Peyer's patch (tissue), 4 donors: Measurements from ENCODE around the gene FZD4. TPM values are rescaled to one million over a fixed set of nuclear protein-coding genes. Genes with fewer than 3 reads are reported as not detected.
"Not testable (repeated sequence)": the region's sequence is repeated elsewhere in the genome, so short reads cannot be mapped to it uniquely, and the experiment has no call there.

Experiments
- DNase-seq, 3 donors: peaks; one replicate each; pipeline ENCODE4 v3.0.0-alpha.2; 2017 to 2019
- H3K27ac ChIP-seq, 4 donors: fragments of 200-600 bp; sonication (generic); one replicate each; pipeline ENCODE4 v1.5.1; 2016 to 2019
- H3K27me3 ChIP-seq, 2 donors: fragments of 200-600 bp; sonication (generic); one replicate each; pipeline ENCODE4 v1.5.1; 2019
- H3K36me3 ChIP-seq, 3 donors: fragments of 200-600 bp; sonication (generic); one replicate each; pipeline ENCODE4 v1.5.1; 2016 to 2019
- H3K4me1 ChIP-seq, 4 donors: fragments of 200-600 bp; sonication (generic); one replicate each; pipeline ENCODE4 v1.5.1; 2016 to 2019
- H3K4me3 ChIP-seq, 4 donors: fragments of 200-600 bp; sonication (generic); 1 replicate in 3 of 4; 2 replicates in 1 of 4; pipeline ENCODE4 v1.5.1; 2016 to 2019; ENCODE audit warnings: mild to moderate bottlenecking in 1 of 4
- H3K9me3 ChIP-seq, 4 donors: fragments of 200-600 bp; sonication (generic); one replicate each; pipeline ENCODE4 v1.5.1; 2016 to 2019; ENCODE audit warnings: mild to moderate bottlenecking in 1 of 4
- POLR2A ChIP-seq, 2 donors: fragments of 450-650 bp; IDR thresholded peaks; one replicate each; pipeline ENCODE4 v1.5.1; 2017; ENCODE audit warnings: antibody characterized with exemption in 2 of 2, mild to moderate bottlenecking in 2 of 2, moderate library complexity in 2 of 2
- total RNA-seq, 4 donors: library from RNA; depleted of rRNA; stranded (reverse); fragments of >200 nt; gene quantifications; one replicate each; pipeline ENCODE4 v1.1.0, GENCODE V29; 2016
- TF ChIP-seq, protein P1 (sequence below), 6 experiments: fragments of 450-650 bp in 4 of 6; fragments of 200-600 bp in 2 of 6; sonication (generic) in 1 of 6; IDR thresholded peaks; one replicate each; pipeline ENCODE4 v1.5.1; 2017 to 2019; ENCODE audit warnings: antibody characterized with exemption in 6 of 6, mild to moderate bottlenecking in 3 of 6, moderate library complexity in 1 of 6

FZD4 gene
- total RNA-seq, 4 donors from 2014 or later = 5.4 to 11.6 (median 8.7) TPM

DNA sequence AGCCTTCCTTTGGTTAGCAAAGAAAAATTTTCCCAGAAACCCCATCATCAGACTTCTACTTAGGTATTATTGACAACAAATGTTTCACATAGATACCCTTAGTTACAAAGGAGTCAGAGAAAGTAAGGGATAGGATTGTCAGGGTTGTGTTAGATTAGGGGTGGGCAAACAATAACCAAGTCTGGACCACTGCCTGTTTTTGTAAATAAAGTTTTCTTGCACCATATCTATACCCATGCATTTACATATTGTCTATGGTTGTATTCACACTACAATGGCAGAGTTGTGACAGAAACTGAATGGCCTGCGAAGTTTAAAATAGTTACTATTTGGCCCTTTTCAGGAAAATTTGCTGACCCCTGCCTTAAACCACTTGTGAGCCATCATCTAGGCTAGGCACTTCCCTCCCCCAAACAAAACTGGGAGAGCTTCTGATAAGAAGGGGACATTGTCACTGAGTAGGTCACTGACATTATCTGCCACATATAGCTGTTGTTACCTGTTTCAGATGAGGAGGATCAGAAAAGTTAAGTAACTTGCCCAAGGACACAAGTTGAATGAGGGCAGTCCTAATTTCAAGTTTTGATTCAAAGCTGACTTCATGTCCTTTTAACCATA, 41.9 kb upstream of the FZD4 start:
- Histone ChIP-seq H3K27ac (no peak overlapping the region), H3K9me3 (no peaks in the 10 kb centered on the region), H3K4me3 (no peak overlapping the region), H3K27me3 (no peaks in the 10 kb centered on the region), H3K4me1 (no peaks in the 10 kb centered on the region), H3K36me3 (no peaks in the 10 kb centered on the region)
- DNase-seq = no peak
- TF ChIP-seq, protein P1, sequence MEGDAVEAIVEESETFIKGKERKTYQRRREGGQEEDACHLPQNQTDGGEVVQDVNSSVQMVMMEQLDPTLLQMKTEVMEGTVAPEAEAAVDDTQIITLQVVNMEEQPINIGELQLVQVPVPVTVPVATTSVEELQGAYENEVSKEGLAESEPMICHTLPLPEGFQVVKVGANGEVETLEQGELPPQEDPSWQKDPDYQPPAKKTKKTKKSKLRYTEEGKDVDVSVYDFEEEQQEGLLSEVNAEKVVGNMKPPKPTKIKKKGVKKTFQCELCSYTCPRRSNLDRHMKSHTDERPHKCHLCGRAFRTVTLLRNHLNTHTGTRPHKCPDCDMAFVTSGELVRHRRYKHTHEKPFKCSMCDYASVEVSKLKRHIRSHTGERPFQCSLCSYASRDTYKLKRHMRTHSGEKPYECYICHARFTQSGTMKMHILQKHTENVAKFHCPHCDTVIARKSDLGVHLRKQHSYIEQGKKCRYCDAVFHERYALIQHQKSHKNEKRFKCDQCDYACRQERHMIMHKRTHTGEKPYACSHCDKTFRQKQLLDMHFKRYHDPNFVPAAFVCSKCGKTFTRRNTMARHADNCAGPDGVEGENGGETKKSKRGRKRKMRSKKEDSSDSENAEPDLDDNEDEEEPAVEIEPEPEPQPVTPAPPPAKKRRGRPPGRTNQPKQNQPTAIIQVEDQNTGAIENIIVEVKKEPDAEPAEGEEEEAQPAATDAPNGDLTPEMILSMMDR (IDR thresholded peaks at IDR 0.05) = no peak
- TF ChIP-seq POLR2A (IDR thresholded peaks at IDR 0.05) = no peak

DNA sequence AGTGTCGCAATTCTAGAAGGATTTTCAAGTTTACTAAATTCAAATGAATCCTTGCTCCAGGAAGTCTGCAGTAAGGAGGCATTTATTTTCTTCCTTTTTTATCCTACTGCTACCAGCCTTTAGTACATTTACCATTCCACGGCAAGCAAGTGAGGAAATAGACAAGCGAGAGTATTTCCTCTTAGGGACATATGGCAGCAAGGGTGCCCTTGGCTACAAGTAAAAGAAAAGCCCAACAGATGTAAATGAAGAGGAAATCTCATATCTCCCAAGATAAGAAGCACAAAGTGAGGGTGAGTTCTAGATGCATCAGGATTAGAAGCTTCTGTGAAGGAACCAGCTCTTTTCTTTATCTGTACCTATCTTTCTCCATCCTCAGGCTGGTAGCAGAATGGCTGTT, 37.8 kb upstream of the FZD4 start:
- H3K4me1 ChIP-seq = no peaks in the 10 kb centered on the region
- no peak overlapping the region for H3K27ac ChIP-seq
- DNase-seq = no peak
- TF ChIP-seq POLR2A (IDR thresholded peaks at IDR 0.05) = no peak
- TF ChIP-seq, protein P1 (IDR thresholded peaks at IDR 0.05) = no peak
- H3K36me3 ChIP-seq = no peaks in the 10 kb centered on the region
- H3K4me3 ChIP-seq = no peak overlapping the region
- H3K27me3 ChIP-seq = no peaks in the 10 kb centered on the region
- H3K9me3 ChIP-seq = no peaks in the 10 kb centered on the region

- DNase-seq, H3K4me1 ChIP-seq, H3K9me3 ChIP-seq, H3K27ac ChIP-seq, H3K27me3 ChIP-seq, H3K36me3 ChIP-seq, H3K4me3 ChIP-seq: not testable (repeated sequence)
Measured at GRCh38 chr11:86992340-86992739, 37.1 kb upstream of the FZD4 start.

- Histone ChIP-seq H3K36me3 (no peaks in the 10 kb centered on the region), H3K4me1 (no peaks in the 10 kb centered on the region), H3K9me3 (no peaks in the 10 kb centered on the region), H3K27ac (no peak overlapping the region), H3K4me3 (no peak overlapping the region), H3K27me3 (no peaks in the 10 kb centered on the region)
- no peak for DNase-seq
- TF ChIP-seq POLR2A (IDR thresholded peaks at IDR 0.05) = no peak
- TF ChIP-seq, protein P1 (IDR thresholded peaks at IDR 0.05) = no peak
Measured at GRCh38 chr11:86991341-86991740, 36.1 kb upstream of the FZD4 start.

DNA sequence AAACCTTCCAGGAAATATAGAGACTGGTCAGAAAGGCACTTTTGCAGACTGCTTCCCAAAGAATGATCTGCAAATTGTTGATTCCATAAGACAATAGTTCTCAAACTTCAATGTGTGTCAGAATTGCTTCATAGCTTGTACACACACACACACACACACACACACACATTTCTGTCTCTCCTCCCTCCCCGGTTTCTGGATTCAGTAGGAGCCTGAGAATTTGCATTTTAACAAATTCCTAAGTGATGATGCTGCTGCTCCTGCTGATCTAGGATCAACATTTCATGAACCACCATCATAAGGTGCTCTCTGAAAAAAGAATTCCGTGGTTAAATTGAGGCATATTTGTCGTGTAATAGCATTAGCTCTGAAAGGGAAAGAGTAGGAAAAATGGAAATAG, 35.3 kb upstream of the FZD4 start:
- Histone ChIP-seq H3K4me3 (no peak overlapping the region), H3K27me3 (no peaks in the 10 kb centered on the region), H3K36me3 (no peaks in the 10 kb centered on the region), H3K9me3 (no peaks in the 10 kb centered on the region), H3K27ac (no peak overlapping the region), H3K4me1 (no peaks in the 10 kb centered on the region)
- DNase-seq = no peak
- no peak for TF ChIP-seq POLR2A (IDR thresholded peaks at IDR 0.05)
- TF ChIP-seq, protein P1 (IDR thresholded peaks at IDR 0.05) = no peak

GRCh38 chr11:86990031-86990430, 34.8 kb upstream of the FZD4 start:
- H3K4me1 ChIP-seq = no peaks in the 10 kb centered on the region
- TF ChIP-seq, protein P1 (IDR thresholded peaks at IDR 0.05) = no peak
- TF ChIP-seq POLR2A (IDR thresholded peaks at IDR 0.05) = no peak
- H3K27me3 ChIP-seq = no peaks in the 10 kb centered on the region
- DNase-seq = no peak
- no peak overlapping the region for H3K27ac ChIP-seq
- no peak overlapping the region for H3K4me3 ChIP-seq
- no peaks in the 10 kb centered on the region for H3K9me3 ChIP-seq
- no peaks in the 10 kb centered on the region for H3K36me3 ChIP-seq
